ENCODE results near the gene PTPA. TPM values are rescaled to one million over a fixed set of nuclear protein-coding genes. Genes with fewer than 3 reads are reported as not detected.

PTPA gene
- total RNA-seq, 2 donors from 2014 or later: 94.5 to 142 TPM

GRCh38 chr9:129102095-129102525, 9.1 kb upstream of the PTPA start:
- no peak overlapping the region for H3K27ac ChIP-seq
- DNase-seq: no peak
- no peak overlapping the region for H3K9ac ChIP-seq (ENCODE audit: low read depth in 2 of 2, low read length in 2 of 2)
- no peaks in the 10 kb centered on the region for H3K4me1 ChIP-seq
- H3K27me3 ChIP-seq: no peaks in the 10 kb centered on the region
- intact Hi-C loops (cut with DNase I): no loop called here
- H3K9me3 ChIP-seq: no peaks in the 10 kb centered on the region
- H3K4me3 ChIP-seq: no peak overlapping the region
- TF ChIP-seq CTCF (IDR thresholded peaks at IDR 0.05): no peak
- no peaks in the 10 kb centered on the region for H3K36me3 ChIP-seq

GRCh38 chr9:129102791-129103594, 8.2 kb upstream of the PTPA start:
- H3K4me1 ChIP-seq: no peaks in the 10 kb centered on the region
- no peaks in the 10 kb centered on the region for H3K27me3 ChIP-seq
- H3K4me3 ChIP-seq: no peak overlapping the region
- H3K27ac ChIP-seq: no peak overlapping the region
- H3K36me3 ChIP-seq: no peaks in the 10 kb centered on the region
- H3K9me3 ChIP-seq: no peaks in the 10 kb centered on the region
- H3K9ac ChIP-seq (ENCODE audit: low read depth in 2 of 2, low read length in 2 of 2): no peak overlapping the region
- intact Hi-C loops (cut with DNase I): no loop called here
- TF ChIP-seq CTCF (IDR thresholded peaks at IDR 0.05): peak; percentile 46
- peak; percentile 54 for DNase-seq

- no peaks in the 10 kb centered on the region for H3K9me3 ChIP-seq
- peaks cover 1% of the 10 kb centered on the region for H3K4me1 ChIP-seq
- no peak overlapping the region for H3K27ac ChIP-seq
- no peak for TF ChIP-seq CTCF (IDR thresholded peaks at IDR 0.05)
- H3K9ac ChIP-seq (ENCODE audit: low read depth in 2 of 2, low read length in 2 of 2): no peak overlapping the region
- H3K4me3 ChIP-seq: no peak overlapping the region
- intact Hi-C loops (cut with DNase I): no loop called here
- no peak for DNase-seq
- no peaks in the 10 kb centered on the region for H3K36me3 ChIP-seq
- no peaks in the 10 kb centered on the region for H3K27me3 ChIP-seq
Observed at GRCh38 chr9:129103595-129103965, 7.6 kb upstream of the PTPA start.

- Histone ChIP-seq H3K4me1 (peaks cover 6% of the 10 kb centered on the region), H3K36me3 (no peaks in the 10 kb centered on the region), H3K9ac (ENCODE audit: low read depth in 2 of 2, low read length in 2 of 2) (no peak overlapping the region), H3K9me3 (no peaks in the 10 kb centered on the region), H3K27ac (no peak overlapping the region), H3K4me3 (no peak overlapping the region), H3K27me3 (no peaks in the 10 kb centered on the region)
- intact Hi-C loops (cut with DNase I): no loop called here
- no peak for TF ChIP-seq CTCF (IDR thresholded peaks at IDR 0.05)
- no peak for DNase-seq
Observed at GRCh38 chr9:129104051-129104450, 7.2 kb upstream of the PTPA start.

GRCh38 chr9:129105857-129106694, 5.1 kb upstream of the PTPA start:
- Histone ChIP-seq H3K9ac (ENCODE audit: low read depth in 2 of 2, low read length in 2 of 2) (no peak overlapping the region), H3K4me3 (no peak overlapping the region), H3K27ac (no peak overlapping the region), H3K4me1 (peaks cover 14% of the 10 kb centered on the region), H3K27me3 (no peaks in the 10 kb centered on the region), H3K36me3 (no peaks in the 10 kb centered on the region), H3K9me3 (no peaks in the 10 kb centered on the region)
- intact Hi-C loops (cut with DNase I): no loop called here
- no peak for DNase-seq
- no peak for TF ChIP-seq CTCF (IDR thresholded peaks at IDR 0.05)
